Measurements from ENCODE around the gene IL15RA. TPM values are rescaled to one million over a fixed set of nuclear protein-coding genes. Genes with fewer than 3 reads are reported as not detected.

IL15RA gene
- total and polyA plus RNA-seq, 2 of the 8 experiments (the other 6 are each of a cell fraction or from before 2014, with no cell fraction given) = 1.3 to 1.4 TPM

DNA sequence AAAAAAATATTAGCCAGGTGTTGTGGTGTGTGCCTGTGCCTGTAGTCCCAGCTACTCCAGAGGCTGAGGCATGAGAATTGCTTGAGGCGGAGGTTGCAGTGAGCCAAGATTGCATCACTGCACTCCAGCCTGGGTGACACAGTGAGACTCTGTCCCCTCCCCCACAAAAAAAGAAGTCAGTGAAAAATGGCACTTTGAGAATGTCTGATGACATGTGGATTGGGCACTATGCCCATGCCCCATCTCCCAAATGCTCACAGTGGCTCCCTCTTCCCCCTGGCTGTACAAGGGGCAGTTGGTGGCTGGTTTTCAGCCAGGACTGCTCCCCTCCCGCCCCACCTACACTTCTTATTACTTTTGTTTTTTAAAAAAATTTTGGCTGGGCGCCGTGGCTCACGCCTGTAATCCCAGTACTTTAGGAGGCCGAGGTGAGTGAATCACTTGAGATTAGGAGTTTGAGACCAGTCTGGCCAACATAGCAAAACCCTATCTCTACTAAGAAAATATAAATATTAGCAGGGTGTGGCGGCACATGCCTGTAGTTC is 26.1 kb downstream of the IL15RA start (continued):
- no peak for TF ChIP-seq GABPA (IDR thresholded peaks at IDR 0.05; ENCODE audit: borderline replicate concordance, insufficient read depth, low read length)
- TF ChIP-seq, protein P1, sequence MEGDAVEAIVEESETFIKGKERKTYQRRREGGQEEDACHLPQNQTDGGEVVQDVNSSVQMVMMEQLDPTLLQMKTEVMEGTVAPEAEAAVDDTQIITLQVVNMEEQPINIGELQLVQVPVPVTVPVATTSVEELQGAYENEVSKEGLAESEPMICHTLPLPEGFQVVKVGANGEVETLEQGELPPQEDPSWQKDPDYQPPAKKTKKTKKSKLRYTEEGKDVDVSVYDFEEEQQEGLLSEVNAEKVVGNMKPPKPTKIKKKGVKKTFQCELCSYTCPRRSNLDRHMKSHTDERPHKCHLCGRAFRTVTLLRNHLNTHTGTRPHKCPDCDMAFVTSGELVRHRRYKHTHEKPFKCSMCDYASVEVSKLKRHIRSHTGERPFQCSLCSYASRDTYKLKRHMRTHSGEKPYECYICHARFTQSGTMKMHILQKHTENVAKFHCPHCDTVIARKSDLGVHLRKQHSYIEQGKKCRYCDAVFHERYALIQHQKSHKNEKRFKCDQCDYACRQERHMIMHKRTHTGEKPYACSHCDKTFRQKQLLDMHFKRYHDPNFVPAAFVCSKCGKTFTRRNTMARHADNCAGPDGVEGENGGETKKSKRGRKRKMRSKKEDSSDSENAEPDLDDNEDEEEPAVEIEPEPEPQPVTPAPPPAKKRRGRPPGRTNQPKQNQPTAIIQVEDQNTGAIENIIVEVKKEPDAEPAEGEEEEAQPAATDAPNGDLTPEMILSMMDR (IDR thresholded peaks at IDR 0.05; ENCODE audit: control extremely low read depth in 1 of 3, insufficient read depth in 1 of 3, low read depth in 1 of 3, low read length in 3 of 3) = no peak
